Measurements from ENCODE around the gene ZNF841.

The ZNF841 gene

GRCh38 chr19:52138983-52139251 lies 43.4 kb upstream of the ZNF841 start:
- TF ChIP-seq CTCF (IDR thresholded peaks at IDR 0.05), result no peak
- H3K4me1 Mint-ChIP-seq, result peaks cover 24% of the 10 kb centered on the region
- peaks cover 72% of the 10 kb centered on the region for H3K36me3 Mint-ChIP-seq (ENCODE audit: low read depth)
- peaks cover 84% of the 10 kb centered on the region for H3K9me3 Mint-ChIP-seq
- peak overlapping the region; percentile 99 for H3K27ac Mint-ChIP-seq
- H3K27me3 Mint-ChIP-seq (ENCODE audit: low read depth, poor library complexity), result peaks cover 13% of the 10 kb centered on the region
- DNase-seq, result no peak
- peak overlapping the region; percentile 97 for H3K4me3 Mint-ChIP-seq

GRCh38 chr19:52138278-52138982 lies 42.9 kb upstream of the ZNF841 start:
- H3K36me3 Mint-ChIP-seq (ENCODE audit: low read depth), result peaks cover 77% of the 10 kb centered on the region
- peaks cover 13% of the 10 kb centered on the region for H3K27me3 Mint-ChIP-seq (ENCODE audit: low read depth, poor library complexity)

GRCh38 chr19:52120286-52120685 lies 24.7 kb upstream of the ZNF841 start:
- peaks cover 100% of the 10 kb centered on the region for H3K36me3 Mint-ChIP-seq (ENCODE audit: low read depth)
- H3K9me3 Mint-ChIP-seq, result peaks cover 98% of the 10 kb centered on the region
- no peak overlapping the region for H3K27ac Mint-ChIP-seq
- no peak overlapping the region for H3K4me3 Mint-ChIP-seq
- TF ChIP-seq CTCF (IDR thresholded peaks at IDR 0.05), result no peak
- no peaks in the 10 kb centered on the region for H3K4me1 Mint-ChIP-seq
- no peaks in the 10 kb centered on the region for H3K27me3 Mint-ChIP-seq (ENCODE audit: low read depth, poor library complexity)
- DNase-seq, result no peak

More at GRCh38 chr19:52138278-52138982, 42.9 kb upstream of the ZNF841 start:
- no peak for TF ChIP-seq CTCF (IDR thresholded peaks at IDR 0.05)
- Mint-ChIP-seq H3K4me3 (peak overlapping the region; percentile 97), H3K4me1 (peaks cover 24% of the 10 kb centered on the region), H3K27ac (peak overlapping the region; percentile 99), H3K9me3 (peaks cover 89% of the 10 kb centered on the region)
- DNase-seq, result peak; percentile 46

- H3K4me3 Mint-ChIP-seq, result no peak overlapping the region
- peaks cover 96% of the 10 kb centered on the region for H3K36me3 Mint-ChIP-seq (ENCODE audit: low read depth)
- no peaks in the 10 kb centered on the region for H3K4me1 Mint-ChIP-seq
- no peak for DNase-seq
- H3K27ac Mint-ChIP-seq, result no peak overlapping the region
- H3K9me3 Mint-ChIP-seq, result peaks cover 98% of the 10 kb centered on the region
- TF ChIP-seq CTCF (IDR thresholded peaks at IDR 0.05), result no peak
- H3K27me3 Mint-ChIP-seq (ENCODE audit: low read depth, poor library complexity), result no peaks in the 10 kb centered on the region
These were observed 20.0 kb upstream of the ZNF841 start for GRCh38 chr19:52115526-52116053.

- Mint-ChIP-seq H3K9me3 (peaks cover 98% of the 10 kb centered on the region), H3K4me3 (no peak overlapping the region), H3K36me3 (ENCODE audit: low read depth) (peaks cover 91% of the 10 kb centered on the region), H3K27ac (no peak overlapping the region), H3K27me3 (ENCODE audit: low read depth, poor library complexity) (no peaks in the 10 kb centered on the region), H3K4me1 (no peaks in the 10 kb centered on the region)
- DNase-seq, result no peak
- no peak for TF ChIP-seq CTCF (IDR thresholded peaks at IDR 0.05)
These were observed 19.1 kb upstream of the ZNF841 start for GRCh38 chr19:52114691-52115090.

- Mint-ChIP-seq H3K36me3 (ENCODE audit: low read depth) (peaks cover 70% of the 10 kb centered on the region), H3K4me1 (no peaks in the 10 kb centered on the region)
These were observed 17.1 kb upstream of the ZNF841 start for GRCh38 chr19:52112624-52113023.

More at GRCh38 chr19:52112624-52113023, 17.1 kb upstream of the ZNF841 start:
- Mint-ChIP-seq H3K27ac (no peak overlapping the region), H3K4me3 (no peak overlapping the region), H3K27me3 (ENCODE audit: low read depth, poor library complexity) (no peaks in the 10 kb centered on the region), H3K9me3 (peaks cover 98% of the 10 kb centered on the region)
- no peak for TF ChIP-seq CTCF (IDR thresholded peaks at IDR 0.05)
- DNase-seq, result no peak

Data from nephron progenitor cell (in vitro differentiated cells).